Transverse colon (tissue), 3 donors: ENCODE results near the gene IHH.

Experiments
- CTCF ChIP-seq, 5 experiments: fragments of 200-600 bp in 3 of 5; fragments of 450-650 bp in 2 of 5; sonication (generic) in 3 of 5; IDR thresholded peaks; 1 replicate in 2 of 5; 2 replicates in 3 of 5; pipeline ENCODE4 v1.5.1; 2016 to 2017; ENCODE audit warnings: antibody characterized with exemption in 5 of 5, inconsistent platforms in 3 of 5, mild to moderate bottlenecking in 2 of 5, moderate library complexity in 1 of 5
- EP300 ChIP-seq: sonication (generic); formaldehyde crosslinking; IDR thresholded peaks from one replicate; pipeline ENCODE4 v1.6.1; 2017; ENCODE audit warnings: antibody characterized with exemption, low read depth
- POLR2A ChIP-seq: fragments of 450-650 bp; IDR thresholded peaks from one replicate; pipeline ENCODE4 v1.6.1; 2016; ENCODE audit warnings: antibody characterized with exemption, mild to moderate bottlenecking, moderate library complexity

GRCh38 chr2:219010162-219010756, 50.5 kb downstream of the IHH start:
- TF ChIP-seq POLR2A = no peak
- peak; percentile 15 to 48 (median 36) for TF ChIP-seq CTCF (IDR thresholded peaks at IDR 0.05)
- TF ChIP-seq EP300 = no peak
